MCF 10A (cell line): ENCODE measurements around the gene UBR4. TPM values are rescaled to one million over a fixed set of nuclear protein-coding genes. Genes with fewer than 3 reads are reported as not detected.
"Not testable (repeated sequence)": the region's sequence is repeated elsewhere in the genome, so short reads cannot be mapped to it uniquely, and the experiment has no call there.

Experiments
- BruUV-seq: library from RNA; stranded (reverse); fragments of 400-500 nt; replicated peaks from 2 replicates; lab custom pipeline; 2021; lab: Mats Ljungman, UMichigan
- CTCF ChIA-PET: fragments of 300-600 bp; sonication (Branson Sonifier 250); formaldehyde crosslinking; extraction: SDS; loops from one replicate; lab custom pipeline; 2021; ENCODE audit warnings: antibody characterized with exemption, inconsistent platforms; lab: Yijun Ruan, JAX
- POLR2A ChIA-PET: fragments of 300-600, 350-650 bp; sonication (Branson Sonifier 250); formaldehyde crosslinking; extraction: SDS; loops from one replicate; lab custom pipeline; 2020; ENCODE audit warnings: antibody characterized with exemption, inconsistent platforms; lab: Yijun Ruan, JAX
- DNase-seq: peaks from one replicate; pipeline ENCODE4 v3.0.0-alpha.2; 2018; ENCODE audit not compliant: unreplicated experiment
- H3K27ac Mint-ChIP-seq: one replicate; pipeline ENCODE4 v1.8.0; 2022; ENCODE audit warnings: mild to moderate bottlenecking, low read depth, mixed read lengths; ENCODE audit not compliant: unreplicated experiment
- H3K27me3 Mint-ChIP-seq: one replicate; pipeline ENCODE4 v1.8.0; 2022; ENCODE audit warnings: mixed read lengths; ENCODE audit not compliant: insufficient read depth, unreplicated experiment
- H3K36me3 Mint-ChIP-seq: one replicate; pipeline ENCODE4 v1.8.0; 2022; ENCODE audit warnings: mild to moderate bottlenecking, moderate library complexity, mixed read lengths; ENCODE audit not compliant: insufficient read depth, unreplicated experiment
- H3K4me1 Mint-ChIP-seq: one replicate; pipeline ENCODE4 v1.8.0; 2022; ENCODE audit warnings: mixed read lengths; ENCODE audit not compliant: insufficient read depth, unreplicated experiment
- H3K4me3 Mint-ChIP-seq: one replicate; pipeline ENCODE4 v1.8.0; 2022; ENCODE audit warnings: mild to moderate bottlenecking, moderate library complexity, mixed read lengths; ENCODE audit not compliant: unreplicated experiment
- H3K9me3 Mint-ChIP-seq: one replicate; pipeline ENCODE4 v1.8.0; 2022; ENCODE audit warnings: mixed read lengths; ENCODE audit not compliant: unreplicated experiment
- intact Hi-C: fragments of 100-400 bp; cut with micrococcal nuclease; formaldehyde crosslinking; loops from 2 replicates; pipeline ENCODE4 v1.14.1; 2022
- total RNA-seq: library from RNA; stranded (reverse); gene quantifications from 2 replicates; pipeline ENCODE4 v1.2.3, GENCODE V29; 2022
- TF ChIP-seq, protein P1 (sequence below): fragments of 200-600 bp; IDR thresholded peaks from one replicate; pipeline ENCODE4 v1.8.0; 2022; ENCODE audit warnings: antibody characterized with exemption, mild to moderate bottlenecking; ENCODE audit not compliant: unreplicated experiment

Gene UBR4
- total RNA-seq, 1 experiment from 2014 or later: 154 TPM

DNA sequence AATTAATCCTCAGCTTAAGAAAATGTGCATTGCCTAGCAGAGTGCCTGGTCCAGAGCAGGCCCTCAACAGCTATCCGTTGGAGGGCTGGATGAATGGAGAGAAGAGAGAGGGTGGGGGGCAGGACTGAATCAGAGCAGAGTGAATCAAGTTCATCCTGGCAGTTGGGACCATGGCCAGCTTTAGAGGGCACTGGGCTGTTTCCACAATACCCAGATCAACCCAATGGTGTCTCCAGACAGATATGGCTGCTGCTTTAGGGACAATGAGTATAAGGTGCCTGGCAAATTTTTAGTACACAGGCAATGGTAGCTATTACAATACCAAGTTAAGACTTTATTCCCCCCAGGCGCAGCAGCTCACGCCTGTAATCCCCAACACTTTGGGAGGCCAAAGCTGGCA is 24.2 kb upstream of the UBR4 start:
- CTCF ChIA-PET: interaction anchor here (1.0 kb wide), 1 partner anchor 120 kb away, joined by 3 read pairs; no protein-coding TSS in a partner anchor
- BruUV-seq: no TSS peak
- no peak for DNase-seq
- intact Hi-C loops: no loop called here
- Mint-ChIP-seq H3K36me3 (peaks cover 82% of the 10 kb centered on the region), H3K4me3 (no peak overlapping the region), H3K4me1 (no peaks in the 10 kb centered on the region), H3K27me3 (no peaks in the 10 kb centered on the region), H3K9me3 (no peaks in the 10 kb centered on the region), H3K27ac (no peak overlapping the region)
- POLR2A ChIA-PET: interaction anchor here (1.0 to 1.3 kb wide), 2 partner anchors 9 to 23 kb away, joined by 3 read pairs; no protein-coding TSS in a partner anchor
- TF ChIP-seq, protein P1, sequence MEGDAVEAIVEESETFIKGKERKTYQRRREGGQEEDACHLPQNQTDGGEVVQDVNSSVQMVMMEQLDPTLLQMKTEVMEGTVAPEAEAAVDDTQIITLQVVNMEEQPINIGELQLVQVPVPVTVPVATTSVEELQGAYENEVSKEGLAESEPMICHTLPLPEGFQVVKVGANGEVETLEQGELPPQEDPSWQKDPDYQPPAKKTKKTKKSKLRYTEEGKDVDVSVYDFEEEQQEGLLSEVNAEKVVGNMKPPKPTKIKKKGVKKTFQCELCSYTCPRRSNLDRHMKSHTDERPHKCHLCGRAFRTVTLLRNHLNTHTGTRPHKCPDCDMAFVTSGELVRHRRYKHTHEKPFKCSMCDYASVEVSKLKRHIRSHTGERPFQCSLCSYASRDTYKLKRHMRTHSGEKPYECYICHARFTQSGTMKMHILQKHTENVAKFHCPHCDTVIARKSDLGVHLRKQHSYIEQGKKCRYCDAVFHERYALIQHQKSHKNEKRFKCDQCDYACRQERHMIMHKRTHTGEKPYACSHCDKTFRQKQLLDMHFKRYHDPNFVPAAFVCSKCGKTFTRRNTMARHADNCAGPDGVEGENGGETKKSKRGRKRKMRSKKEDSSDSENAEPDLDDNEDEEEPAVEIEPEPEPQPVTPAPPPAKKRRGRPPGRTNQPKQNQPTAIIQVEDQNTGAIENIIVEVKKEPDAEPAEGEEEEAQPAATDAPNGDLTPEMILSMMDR: no peak

DNA sequence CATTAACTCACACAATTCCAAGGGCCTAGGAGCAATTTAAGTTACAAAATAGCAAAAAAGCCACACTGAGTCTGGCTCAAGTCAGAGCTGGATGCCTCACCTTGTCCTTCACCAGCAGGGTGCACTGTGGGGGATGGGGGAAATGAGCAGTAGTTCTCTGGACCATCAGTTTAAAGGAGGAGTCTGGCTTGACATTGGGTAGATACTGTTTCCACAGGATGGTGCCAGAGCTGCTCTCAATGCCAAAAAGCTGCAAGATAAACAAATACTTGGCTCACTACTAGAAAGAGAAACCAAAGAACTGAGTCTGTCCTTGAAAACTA is 22.4 kb upstream of the UBR4 start:
- no peak for DNase-seq
- no peaks in the 10 kb centered on the region for H3K4me1 Mint-ChIP-seq
- H3K36me3 Mint-ChIP-seq: peaks cover 85% of the 10 kb centered on the region
- ChIA-PET CTCF (interaction anchor here (0.7 kb wide), 1 partner anchor 76 kb away, joined by 3 read pairs; no protein-coding TSS in a partner anchor), POLR2A (no interaction called here)
- no peaks in the 10 kb centered on the region for H3K27me3 Mint-ChIP-seq
- intact Hi-C loops: no loop called here
- H3K9me3 Mint-ChIP-seq: no peaks in the 10 kb centered on the region
- no TSS peak for BruUV-seq
- H3K27ac Mint-ChIP-seq: no peak overlapping the region
- no peak overlapping the region for H3K4me3 Mint-ChIP-seq
- TF ChIP-seq, protein P1: no peak

DNA sequence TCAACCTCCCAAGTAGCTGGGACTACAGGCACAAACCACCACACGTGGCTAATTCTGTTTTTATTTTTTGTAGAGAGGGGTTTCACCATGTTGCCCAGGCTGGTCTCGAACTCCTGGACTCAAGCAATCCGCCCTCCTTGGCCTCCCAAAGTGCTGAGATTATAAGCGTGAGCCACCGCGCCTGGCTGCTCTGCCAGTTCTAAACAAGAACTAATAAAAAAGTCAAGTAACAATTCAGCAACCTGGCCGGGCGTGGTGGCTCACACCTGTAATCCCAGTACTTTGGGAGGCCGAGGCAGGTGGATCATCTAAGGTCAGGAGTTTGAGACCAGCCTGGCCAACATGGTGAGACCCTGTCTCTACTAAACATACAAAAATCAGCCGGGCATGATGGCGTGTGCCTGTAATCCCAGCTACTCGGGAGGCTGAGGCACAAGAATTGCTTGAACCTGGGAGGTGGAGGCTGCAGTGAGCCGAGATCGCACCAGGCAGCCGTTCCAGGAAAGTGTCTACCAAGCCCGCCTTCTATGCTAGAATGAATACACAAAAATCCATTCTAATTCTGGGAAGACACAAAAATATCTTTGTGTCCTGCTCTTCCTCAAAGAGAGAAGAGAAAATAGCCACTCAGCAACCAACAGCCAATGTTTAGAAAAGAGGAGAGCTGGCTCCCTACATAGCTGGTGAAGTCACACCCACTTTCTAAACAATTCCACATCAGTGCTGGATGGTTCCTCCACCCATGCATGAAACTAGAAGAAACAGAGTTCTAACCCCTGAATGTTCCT is 21.9 kb upstream of the UBR4 start:
- intact Hi-C loops, CTCF ChIA-PET, POLR2A ChIA-PET, H3K27ac Mint-ChIP-seq, BruUV-seq, H3K9me3 Mint-ChIP-seq, DNase-seq, H3K4me1 Mint-ChIP-seq, H3K4me3 Mint-ChIP-seq, H3K27me3 Mint-ChIP-seq: not testable (repeated sequence)
- H3K36me3 Mint-ChIP-seq: peaks cover 90% of the 10 kb centered on the region

DNA sequence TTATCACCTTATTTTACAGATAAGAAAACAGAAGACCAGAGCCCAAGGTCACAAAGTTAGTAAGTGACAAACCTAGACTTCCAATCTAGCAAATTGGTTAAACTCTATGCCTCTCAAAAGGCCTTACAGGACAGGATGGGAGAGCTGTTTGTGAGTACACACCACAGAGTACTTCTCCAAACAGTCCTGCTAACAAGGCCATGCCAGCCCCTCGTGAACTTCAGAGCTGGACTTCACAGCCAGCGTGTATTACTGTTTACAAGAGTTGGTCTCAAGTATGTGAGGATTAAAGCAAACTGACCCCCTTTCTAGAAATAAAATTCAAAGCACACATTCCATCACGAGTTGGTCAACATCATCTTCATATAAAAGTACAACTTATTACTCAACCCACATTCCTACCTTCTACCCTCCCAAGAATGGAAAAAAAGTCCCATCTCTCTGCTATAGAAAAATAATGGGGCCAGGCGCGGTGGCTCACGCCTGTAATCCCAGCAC is 19.8 kb upstream of the UBR4 start:
- intact Hi-C loops: no loop called here
- TF ChIP-seq, protein P1: no peak
- ChIA-PET CTCF (no interaction called here), POLR2A (interaction anchor here (0.5 kb wide), 1 partner anchor 17 kb away, joined by 3 read pairs; no protein-coding TSS in a partner anchor)
- Mint-ChIP-seq H3K27ac (no peak overlapping the region), H3K27me3 (no peaks in the 10 kb centered on the region), H3K4me3 (no peak overlapping the region), H3K9me3 (no peaks in the 10 kb centered on the region), H3K36me3 (peaks cover 99% of the 10 kb centered on the region), H3K4me1 (no peaks in the 10 kb centered on the region)
- no peak for DNase-seq
- no TSS peak for BruUV-seq
